Left colon (tissue), 2 donors: ENCODE measurements around the gene LRRC17. TPM values are rescaled to one million over a fixed set of nuclear protein-coding genes. Genes with fewer than 3 reads are reported as not detected.
A peak's percentile ranks its signal among the peaks of the same experiment; 100 is the strongest.
"Not testable (repeated sequence)": the region's sequence is repeated elsewhere in the genome, so short reads cannot be mapped to it uniquely, and the experiment has no call there.

Source experiments
- ATAC-seq: fragments of 200-7000 bp; cut with Tn5 transposase; one replicate; pipeline ENCODE4 v1.9.1; 2020; ENCODE audit warnings: mild to moderate bottlenecking, moderate library complexity
- DNase-seq, 2 donors: peaks; one replicate each; pipeline ENCODE4 v3.0.0-alpha.2; 2020
- intact Hi-C, 2 donors: fragments of 100-400 bp; cut with DNase I in 1 of 2; cut with micrococcal nuclease in 1 of 2; formaldehyde crosslinking; loops; one replicate each; pipeline versions ENCODE4 v1.11.2 to v1.14.0; 2022; cut with DNase I, micrococcal nuclease
- total RNA-seq, 2 donors: library from RNA; stranded (reverse); fragmentation: NEBNext Ultra II Directional; extraction: Animal tissue kit (Norgen Biotek cat#: 25700); gene quantifications; one replicate each; pipeline ENCODE4 v1.2.1, GENCODE V29; 2021
- donor health status: DM: no; HTN: no; CAD: no.
- donor health status: DM: yes; HTN: yes; CAD: no.

LRRC17 gene
- total RNA-seq, 2 donors from 2014 or later, result 0.67 to 1.4 TPM

DNA sequence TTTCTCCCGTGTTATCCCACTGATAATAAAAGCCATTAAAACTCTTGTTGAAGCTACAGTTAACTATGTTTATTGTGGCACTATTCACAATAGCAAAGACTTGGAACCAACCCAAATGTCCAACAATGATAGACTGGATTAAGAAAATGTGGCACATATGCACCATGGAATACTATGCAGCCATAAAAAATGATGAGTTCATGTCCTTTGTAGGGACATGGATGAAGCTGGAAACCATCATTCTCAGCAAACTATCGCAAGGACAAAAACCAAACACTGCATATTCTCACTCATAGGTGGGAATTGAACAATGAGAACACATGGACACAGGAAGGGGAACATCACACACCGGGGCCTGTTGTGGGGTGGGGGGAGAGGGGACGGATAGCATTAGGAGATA, 64.8 kb downstream of the LRRC17 start:
- intact Hi-C loops, ATAC-seq, DNase-seq: not testable (repeated sequence)

DNA sequence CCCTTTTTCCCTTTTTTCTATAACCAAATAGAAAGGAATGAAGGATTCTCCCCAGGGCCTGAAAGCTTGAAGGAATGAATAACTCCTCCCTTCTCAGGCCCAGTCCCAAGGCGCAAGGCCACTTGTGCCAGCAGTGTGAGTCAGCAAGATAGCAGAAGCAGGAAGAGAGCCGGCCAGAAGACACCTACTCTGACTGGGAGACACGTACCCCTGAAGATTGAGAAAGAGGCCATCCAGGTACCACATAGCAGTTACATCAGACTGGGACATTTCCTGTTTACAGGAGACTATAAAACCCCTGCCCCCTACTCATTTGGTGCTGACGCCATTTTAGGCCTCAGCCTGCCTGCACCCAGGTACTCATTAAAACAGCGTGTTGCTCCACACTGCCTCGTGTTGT, 65.5 kb downstream of the LRRC17 start:
- intact Hi-C loops, result no loop called here
- ATAC-seq (no peak), DNase-seq (no peak)

DNA sequence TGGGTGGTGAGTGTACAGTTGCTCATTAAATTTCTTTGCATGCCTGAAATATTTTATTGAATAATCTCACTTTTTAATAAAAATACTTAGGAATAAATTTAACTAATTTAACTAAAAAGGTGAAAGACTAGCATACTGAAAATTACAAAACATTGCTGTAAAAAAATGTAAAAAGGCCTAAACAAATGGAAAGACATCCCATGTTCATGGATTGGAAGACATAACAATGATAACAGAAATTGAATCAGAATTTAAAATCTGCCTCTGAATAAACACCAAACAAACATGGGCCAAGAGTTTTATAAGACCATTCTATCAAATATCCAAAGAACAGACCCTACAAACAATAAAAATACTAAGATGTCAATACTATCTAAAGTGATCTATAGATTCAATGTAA, 66.9 kb downstream of the LRRC17 start:
- intact Hi-C loops, result no loop called here
- ATAC-seq, result no peak

DNA sequence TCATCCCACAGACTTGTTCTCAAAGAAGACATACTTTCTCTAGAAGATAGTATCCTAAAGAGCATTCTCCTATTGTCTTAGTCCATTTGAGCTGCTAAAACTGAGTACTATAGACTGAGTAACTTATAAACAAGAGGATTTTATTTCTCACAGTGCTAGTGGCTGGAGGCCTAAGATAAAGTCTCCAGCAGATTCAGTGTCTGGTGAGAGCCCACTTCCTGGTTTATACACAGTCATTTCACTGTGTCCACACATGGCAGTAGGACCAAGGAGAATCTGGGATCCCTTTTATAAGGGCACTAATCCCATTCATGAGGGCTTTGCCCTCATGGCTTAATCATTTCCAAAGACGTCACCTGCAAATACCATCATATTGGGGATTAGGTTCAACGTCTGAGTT, 68.7 kb downstream of the LRRC17 start:
- ATAC-seq, result peak; percentile 24

More for the DNA sequence above, 66.9 kb downstream of the LRRC17 start:
- no peak for DNase-seq

GRCh38 chr7:102982235-102982634, 69.4 kb downstream of the LRRC17 start:
- ATAC-seq (peak; percentile 99), DNase-seq (no peak)
- intact Hi-C loops, result no loop called here

More for the DNA sequence above, 68.7 kb downstream of the LRRC17 start:
- intact Hi-C loops, result no loop called here
- DNase-seq, result no peak

GRCh38 chr7:102983602-102984001, 70.8 kb downstream of the LRRC17 start:
- no peak for DNase-seq
- ATAC-seq, result no peak
- intact Hi-C loops, result no loop called here

DNA sequence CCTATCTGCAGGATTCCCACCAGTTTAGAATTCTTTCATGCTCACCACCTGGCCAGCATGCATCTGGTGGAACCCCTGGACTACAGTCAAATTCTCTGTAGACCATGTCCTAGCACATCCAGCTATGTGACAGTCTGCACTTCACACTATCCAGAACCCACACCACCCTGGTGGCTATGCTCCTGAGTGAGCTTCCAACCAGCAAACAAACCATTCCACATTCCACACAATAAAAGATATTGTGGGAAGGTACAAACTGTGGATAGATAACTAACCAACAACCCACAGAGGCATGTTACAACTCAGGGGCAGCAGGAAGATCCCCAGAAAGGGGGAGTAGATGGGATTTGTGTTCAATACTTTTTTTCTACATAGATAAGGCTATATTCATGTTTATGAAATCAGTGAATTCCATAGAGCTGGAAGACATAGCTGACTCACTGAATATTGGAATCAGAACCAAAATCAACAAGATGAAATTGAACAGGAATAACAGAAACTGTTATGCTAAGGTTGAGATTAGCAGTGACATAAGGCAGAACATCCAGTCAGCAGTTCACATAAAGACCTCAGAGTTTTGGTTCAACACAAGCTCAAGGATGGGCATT, 72.5 kb downstream of the LRRC17 start:
- DNase-seq (no peak), ATAC-seq (no peak)
- intact Hi-C loops, result no loop called here

- DNase-seq, result no peak
- ATAC-seq, result no peak
- intact Hi-C loops, result no loop called here
Observed at GRCh38 chr7:102988088-102988487, 75.3 kb downstream of the LRRC17 start.

- DNase-seq (no peak), ATAC-seq (no peak)
- intact Hi-C loops, result no loop called here
Observed at GRCh38 chr7:102988631-102989560, 76.1 kb downstream of the LRRC17 start.

DNA sequence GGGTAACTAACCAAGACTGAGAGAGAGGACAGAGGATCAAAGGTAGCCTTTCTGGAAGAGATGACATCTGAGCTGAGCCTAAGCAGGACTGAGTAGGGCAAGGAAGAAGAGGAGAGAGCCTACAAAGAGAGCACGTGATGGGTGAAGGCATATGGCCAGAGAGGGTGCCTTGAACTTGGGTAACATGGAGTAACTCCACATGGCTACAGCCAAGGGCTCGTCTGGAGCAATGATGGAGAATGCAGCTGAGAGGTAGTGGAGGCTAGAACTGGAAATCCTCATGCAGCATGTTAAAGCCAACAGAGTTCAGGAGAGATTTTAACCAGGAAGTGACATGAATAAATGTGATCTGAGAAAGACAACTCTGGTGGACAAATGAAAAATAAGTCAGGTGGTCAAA, 77.8 kb downstream of the LRRC17 start:
- ATAC-seq (no peak), DNase-seq (no peak)
- intact Hi-C loops, result no loop called here

- intact Hi-C loops, result no loop called here
- no peak for ATAC-seq
Observed at GRCh38 chr7:102991077-102991539, 78.3 kb downstream of the LRRC17 start.

DNA sequence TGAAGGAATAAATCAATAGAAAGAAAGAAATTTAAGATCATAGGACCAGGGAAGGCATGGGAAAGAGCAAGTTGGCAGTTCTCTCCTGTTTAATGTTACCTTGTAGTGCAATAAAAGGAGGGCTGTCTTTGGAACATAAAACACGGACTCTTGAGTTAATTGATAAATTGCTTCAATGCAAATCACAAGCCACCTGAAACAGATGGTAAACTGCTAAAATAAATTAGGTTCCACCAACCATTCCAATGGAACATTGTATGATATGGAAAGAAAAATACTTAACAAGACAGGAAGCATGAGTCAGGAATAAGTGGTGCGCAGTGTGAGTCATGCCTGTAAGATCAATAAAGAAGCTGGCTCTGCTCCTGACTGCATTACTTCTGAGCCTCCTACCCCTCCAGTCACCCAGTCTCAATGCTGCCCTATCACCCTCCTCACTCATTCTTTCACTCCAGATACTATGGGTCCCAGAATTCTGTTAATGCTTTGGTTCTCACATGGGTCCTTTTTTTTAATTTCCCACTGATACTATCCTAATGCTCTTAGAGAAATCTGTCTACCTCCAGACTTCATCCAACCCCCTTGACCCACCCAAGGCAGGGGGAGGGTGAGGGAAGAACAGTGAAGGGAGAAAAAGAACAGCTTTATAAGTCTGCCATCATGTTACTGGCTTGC, 78.9 kb downstream of the LRRC17 start:
- DNase-seq (peak; percentile 27 to 61), ATAC-seq (peak; percentile 88)
- intact Hi-C loops, result no loop called here

More at GRCh38 chr7:102991077-102991539, 78.3 kb downstream of the LRRC17 start:
- DNase-seq, result no peak

GRCh38 chr7:102992509-102992937, 79.7 kb downstream of the LRRC17 start:
- intact Hi-C loops, result no loop called here
- ATAC-seq (no peak), DNase-seq (no peak)

GRCh38 chr7:102992938-102993717, 80.3 kb downstream of the LRRC17 start:
- ATAC-seq (peak; percentile 89), DNase-seq (no peak)
- intact Hi-C loops, result no loop called here

DNA sequence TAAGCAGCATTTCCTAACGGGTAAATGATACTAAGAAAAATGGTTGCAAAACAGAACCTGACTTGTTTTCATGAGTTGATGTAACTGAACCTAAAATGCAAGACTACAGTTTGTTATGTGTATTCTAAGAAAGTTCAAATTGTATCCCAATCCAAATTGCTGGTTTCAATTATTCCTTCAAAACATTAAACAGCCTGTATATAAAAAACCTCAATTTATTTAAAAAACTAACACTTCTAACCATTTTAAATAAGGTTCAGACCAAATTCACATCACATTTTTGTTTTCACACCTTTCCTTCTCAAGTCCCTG, 80.9 kb downstream of the LRRC17 start:
- intact Hi-C loops, result no loop called here
- ATAC-seq (no peak), DNase-seq (no peak)

DNA sequence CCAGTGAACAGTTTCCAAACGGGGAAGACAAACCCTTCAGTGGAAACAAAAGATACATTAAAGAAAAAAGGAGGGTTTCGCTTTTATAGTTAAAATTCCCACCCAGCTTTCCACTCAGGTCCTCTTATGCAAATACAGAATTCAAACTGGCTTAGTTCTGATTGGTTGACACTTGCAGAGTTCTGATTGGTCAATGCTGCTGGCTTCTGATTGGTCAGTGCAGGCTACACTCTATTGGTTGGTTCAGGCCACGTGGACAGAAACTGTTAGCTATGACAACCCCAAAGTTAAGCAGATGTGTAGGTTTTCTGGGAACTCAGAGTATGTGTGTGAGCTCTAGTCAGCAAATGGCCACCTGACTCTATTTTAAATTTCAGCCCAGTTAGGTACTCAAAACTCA, 81.8 kb downstream of the LRRC17 start:
- DNase-seq, result no peak
- intact Hi-C loops, result no loop called here
- no peak for ATAC-seq
